Fibroblast of lung (primary cell): ENCODE data around the gene MMP20. TPM values are rescaled to one million over a fixed set of nuclear protein-coding genes. Genes with fewer than 3 reads are reported as not detected.

ENCODE experiments used
- DNase-seq, 2 donors: peaks; one replicate each; pipeline versions ENCODE4 v3.0.0 to v3.0.0-alpha.2; 2010; ENCODE audit warnings: low read depth in 2 of 2
- H2AFZ ChIP-seq: 2 replicates; pipeline ENCODE4 v1.5.1; 2012; ENCODE audit warnings: low read length, control low read depth, inconsistent platforms
- H3K27ac ChIP-seq: 2 replicates; pipeline ENCODE4 v1.5.1; 2011; ENCODE audit warnings: low read length, control low read depth; ENCODE audit not compliant: insufficient read depth
- H3K27me3 ChIP-seq: 2 replicates; pipeline ENCODE4 v1.5.1; 2011; ENCODE audit warnings: mild to moderate bottlenecking, low read length; ENCODE audit not compliant: control insufficient read depth, insufficient read depth
- H3K36me3 ChIP-seq: 2 replicates; pipeline ENCODE4 v1.5.1; 2011; ENCODE audit warnings: low read length; ENCODE audit not compliant: control insufficient read depth, insufficient read depth
- H3K4me1 ChIP-seq: 2 replicates; pipeline ENCODE4 v1.5.1; 2011; ENCODE audit warnings: low read length; ENCODE audit not compliant: control insufficient read depth, insufficient read depth; ENCODE audit errors: extremely low read depth
- H3K4me2 ChIP-seq: 2 replicates; pipeline ENCODE4 v1.5.1; 2011; ENCODE audit warnings: low read length, control low read depth; ENCODE audit not compliant: insufficient read depth; ENCODE audit errors: extremely low read depth
- H3K4me3 ChIP-seq, 4 experiments: fragments of 200-600 bp in 1 of 4; sonication (generic) in 1 of 4; replicated peaks in 1 of 4; 2 replicates each; pipeline ENCODE4 v1.5.1; 2011 to 2016; ENCODE audit warnings: low read length in 4 of 4, low read depth in 3 of 4, mild to moderate bottlenecking in 3 of 4, control low read depth in 2 of 4, inconsistent platforms in 1 of 4, mixed read lengths in 1 of 4; ENCODE audit not compliant: insufficient read depth in 1 of 4; ENCODE audit errors: control extremely low read depth in 1 of 4
- H3K79me2 ChIP-seq: 2 replicates; pipeline ENCODE4 v1.5.1; 2012; ENCODE audit warnings: mild to moderate bottlenecking, low read length, inconsistent platforms; ENCODE audit not compliant: control insufficient read depth, insufficient read depth
- H3K9ac ChIP-seq: 2 replicates; pipeline ENCODE4 v1.5.1; 2011; ENCODE audit warnings: mild to moderate bottlenecking, low read length, control low read depth; ENCODE audit not compliant: insufficient read depth
- H3K9me3 ChIP-seq: 2 replicates; pipeline ENCODE4 v1.5.1; 2012; ENCODE audit warnings: low read depth, low read length; ENCODE audit not compliant: control insufficient read depth, insufficient read depth
- H4K20me1 ChIP-seq: 2 replicates; pipeline ENCODE4 v1.5.1; 2011; ENCODE audit warnings: low read length; ENCODE audit not compliant: control insufficient read depth, insufficient read depth; ENCODE audit errors: extremely low read depth
- EZH2 ChIP-seq: IDR thresholded peaks from 2 replicates; pipeline ENCODE4 v1.5.1; 2012; ENCODE audit warnings: low read length, control low read depth, mild to moderate bottlenecking; ENCODE audit errors: missing control alignments
- polyA plus RNA-seq, 2 donors: library from polyadenylated mRNA; depleted of rRNA in 1 of 2; stranded (reverse) in 1 of 2; unstranded in 1 of 2; fragments of >200 nt; gene quantifications; 2 replicates each; pipeline ENCODE4 v1.2.1, GENCODE V29; 2011 to 2012; ENCODE audit warnings: missing spikeins in 1 of 2
- total RNA-seq: library from RNA; depleted of rRNA; stranded (reverse); fragments of >200 nt; gene quantifications from 2 replicates; pipeline ENCODE4 v1.2.1, GENCODE V29; 2014
- TF ChIP-seq, protein P1 (sequence below), 2 donors: IDR thresholded peaks in 1 of 2; conservative IDR thresholded peaks in 1 of 2; 1 replicate in 1 of 2; 2 replicates in 1 of 2; pipeline ENCODE4 v1.5.1; 2011 to 2012; ENCODE audit warnings: low read length in 2 of 2, control low read depth in 1 of 2, inconsistent platforms in 1 of 2, low read depth in 1 of 2, mild to moderate bottlenecking in 1 of 2

The MMP20 gene
- total and polyA plus RNA-seq, 2 donors (not counting 1 experiment from before 2014, with no cell fraction given) = not detected

DNA sequence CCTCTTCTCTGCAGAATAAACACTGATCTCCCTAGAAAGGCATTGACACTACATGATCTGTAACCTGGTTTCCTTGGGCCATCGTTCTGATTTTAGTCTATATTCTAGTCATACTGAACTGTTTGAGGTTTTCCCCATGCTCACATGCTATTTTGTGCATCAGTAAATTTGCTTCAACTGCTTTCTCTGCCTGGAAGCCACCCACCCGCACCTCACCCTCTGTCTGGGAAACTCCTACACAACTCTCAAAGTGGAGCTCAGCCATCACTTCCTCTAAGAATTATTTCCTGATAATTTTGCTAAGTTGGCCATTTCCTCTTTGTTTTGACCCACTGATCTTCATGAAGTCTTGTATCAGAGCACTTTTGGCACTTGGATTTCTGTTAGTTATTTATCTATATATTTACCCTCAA lies 36.1 kb downstream of the MMP20 start:
- H3K9me3 ChIP-seq = no peaks in the 10 kb centered on the region
- H3K36me3 ChIP-seq = no peaks in the 10 kb centered on the region
- H3K4me2 ChIP-seq = no peak overlapping the region
- H3K79me2 ChIP-seq = no peaks in the 10 kb centered on the region
- no peaks in the 10 kb centered on the region for H3K4me1 ChIP-seq
- no peak for DNase-seq
- no peak overlapping the region for H3K9ac ChIP-seq
- H3K27ac ChIP-seq = no peak overlapping the region
- no peaks in the 10 kb centered on the region for H3K27me3 ChIP-seq
- no peak for TF ChIP-seq EZH2
- TF ChIP-seq, protein P1, sequence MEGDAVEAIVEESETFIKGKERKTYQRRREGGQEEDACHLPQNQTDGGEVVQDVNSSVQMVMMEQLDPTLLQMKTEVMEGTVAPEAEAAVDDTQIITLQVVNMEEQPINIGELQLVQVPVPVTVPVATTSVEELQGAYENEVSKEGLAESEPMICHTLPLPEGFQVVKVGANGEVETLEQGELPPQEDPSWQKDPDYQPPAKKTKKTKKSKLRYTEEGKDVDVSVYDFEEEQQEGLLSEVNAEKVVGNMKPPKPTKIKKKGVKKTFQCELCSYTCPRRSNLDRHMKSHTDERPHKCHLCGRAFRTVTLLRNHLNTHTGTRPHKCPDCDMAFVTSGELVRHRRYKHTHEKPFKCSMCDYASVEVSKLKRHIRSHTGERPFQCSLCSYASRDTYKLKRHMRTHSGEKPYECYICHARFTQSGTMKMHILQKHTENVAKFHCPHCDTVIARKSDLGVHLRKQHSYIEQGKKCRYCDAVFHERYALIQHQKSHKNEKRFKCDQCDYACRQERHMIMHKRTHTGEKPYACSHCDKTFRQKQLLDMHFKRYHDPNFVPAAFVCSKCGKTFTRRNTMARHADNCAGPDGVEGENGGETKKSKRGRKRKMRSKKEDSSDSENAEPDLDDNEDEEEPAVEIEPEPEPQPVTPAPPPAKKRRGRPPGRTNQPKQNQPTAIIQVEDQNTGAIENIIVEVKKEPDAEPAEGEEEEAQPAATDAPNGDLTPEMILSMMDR (conservative IDR thresholded peaks at IDR 0.05 in 1 of 2, IDR thresholded peaks at IDR 0.05 in 1 of 2; ENCODE audit: low read depth in 1 of 2, low read length in 2 of 2) = no peak
- H2AFZ ChIP-seq = no peak overlapping the region
- H4K20me1 ChIP-seq = no peaks in the 10 kb centered on the region
- H3K4me3 ChIP-seq = no peak overlapping the region

GRCh38 chr11:102587722-102588121 lies 37.4 kb downstream of the MMP20 start:
- H3K9me3 ChIP-seq = no peaks in the 10 kb centered on the region
- DNase-seq = no peak
- H4K20me1 ChIP-seq = no peaks in the 10 kb centered on the region
- H3K9ac ChIP-seq = no peak overlapping the region
- no peaks in the 10 kb centered on the region for H3K36me3 ChIP-seq
- H2AFZ ChIP-seq = no peak overlapping the region
- H3K4me2 ChIP-seq = no peak overlapping the region
- no peak overlapping the region for H3K4me3 ChIP-seq
- H3K4me1 ChIP-seq = no peaks in the 10 kb centered on the region
- H3K79me2 ChIP-seq = no peaks in the 10 kb centered on the region
- H3K27ac ChIP-seq = no peak overlapping the region
- no peak for TF ChIP-seq EZH2
- TF ChIP-seq, protein P1 (conservative IDR thresholded peaks at IDR 0.05 in 1 of 2, IDR thresholded peaks at IDR 0.05 in 1 of 2; ENCODE audit: low read depth in 1 of 2, low read length in 2 of 2) = no peak
- no peaks in the 10 kb centered on the region for H3K27me3 ChIP-seq

GRCh38 chr11:102583141-102583873 lies 41.8 kb downstream of the MMP20 start:
- Histone ChIP-seq H3K9ac (no peak overlapping the region), H3K9me3 (no peaks in the 10 kb centered on the region), H3K79me2 (no peaks in the 10 kb centered on the region), H3K4me3 (no peak overlapping the region), H3K4me2 (no peak overlapping the region), H3K36me3 (no peaks in the 10 kb centered on the region), H3K27me3 (no peaks in the 10 kb centered on the region), H3K27ac (no peak overlapping the region), H4K20me1 (no peaks in the 10 kb centered on the region), H3K4me1 (no peaks in the 10 kb centered on the region), H2AFZ (no peak overlapping the region)
- DNase-seq = peak in 1 of 2 donors; percentile 13
- TF ChIP-seq, protein P1 (conservative IDR thresholded peaks at IDR 0.05 in 1 of 2, IDR thresholded peaks at IDR 0.05 in 1 of 2; ENCODE audit: low read depth in 1 of 2, low read length in 2 of 2) = no peak
- no peak for TF ChIP-seq EZH2
